Activated CD4-positive, alpha-beta T cell treated with anti-CD3 and anti-CD28 coated beads for 36 hours (primary cell): Measurements from ENCODE around the gene SLIRP. TPM values are rescaled to one million over a fixed set of nuclear protein-coding genes. Genes with fewer than 3 reads are reported as not detected.
"Not testable (repeated sequence)": the region's sequence is repeated elsewhere in the genome, so short reads cannot be mapped to it uniquely, and the experiment has no call there.

Experiments
- ATAC-seq: fragments of 200-7000 bp; cut with Tn5 transposase; one replicate; pipeline ENCODE4 v1.10.0; 2021; ENCODE audit warnings: mild to moderate bottlenecking, moderate library complexity
- CTCF ChIA-PET: fragments of 350-600 bp; sonication (Branson Sonifier 250); formaldehyde crosslinking; loops from one replicate; lab custom pipeline; 2021; ENCODE audit warnings: antibody characterized with exemption; lab: Charles Lee
- POLR2A ChIA-PET: fragments of 350-600 bp; sonication (Branson Sonifier 250); formaldehyde crosslinking; loops from one replicate; lab custom pipeline; 2021; ENCODE audit warnings: antibody characterized with exemption, inconsistent platforms; lab: Charles Lee
- DNase-seq: peaks from one replicate; pipeline ENCODE4 v3.0.0-alpha.2; 2020
- H3K27ac Mint-ChIP-seq: one replicate; pipeline ENCODE4 v1.8.0; 2021; ENCODE audit warnings: mixed read lengths
- H3K27me3 Mint-ChIP-seq: one replicate; pipeline ENCODE4 v1.8.0; 2021; ENCODE audit warnings: mixed read lengths
- H3K36me3 Mint-ChIP-seq: one replicate; pipeline ENCODE4 v1.8.0; 2021; ENCODE audit warnings: low read depth, mixed read lengths
- H3K4me1 Mint-ChIP-seq: one replicate; pipeline ENCODE4 v1.8.0; 2021; ENCODE audit warnings: mixed read lengths
- H3K4me3 Mint-ChIP-seq: one replicate; pipeline ENCODE4 v1.8.0; 2021; ENCODE audit warnings: mild to moderate bottlenecking, moderate library complexity, mixed read lengths
- H3K9me3 Mint-ChIP-seq: one replicate; pipeline ENCODE4 v1.8.0; 2021; ENCODE audit warnings: low read depth, mixed read lengths
- intact Hi-C, 2 experiments: fragments of 100-400 bp; cut with DNase I in 1 of 2; cut with micrococcal nuclease in 1 of 2; formaldehyde crosslinking; loops; one replicate each; pipeline versions ENCODE4 v1.14.2 to v1.15.1; 2022 to 2024; cut with DNase I, micrococcal nuclease
- total RNA-seq, 2 experiments: library from RNA; stranded (reverse); gene quantifications; one replicate each; pipeline ENCODE4 v1.2.3, GENCODE V29; 2021

The SLIRP gene
- total RNA-seq, 2 experiments from 2014 or later: 143 to 156 TPM

- DNase-seq (no peak), ATAC-seq (peak; percentile 45)
- Mint-ChIP-seq H3K9me3 (no peaks in the 10 kb centered on the region), H3K27ac (peak overlapping the region; percentile 68), H3K4me3 (no peak overlapping the region), H3K36me3 (peaks cover 45% of the 10 kb centered on the region), H3K27me3 (no peaks in the 10 kb centered on the region), H3K4me1 (peaks cover 50% of the 10 kb centered on the region)
- CTCF ChIA-PET: interaction anchor here (1.0 to 2.1 kb wide), 3 partner anchors 11 to 437 kb away, joined by 3 to 7 read pairs (median 5); partner anchors contain the start of gene SNW1
- POLR2A ChIA-PET: no interaction called here
- intact Hi-C loops: no loop called here
Measured at GRCh38 chr14:77741438-77741837, 33.5 kb downstream of the SLIRP start.

- Mint-ChIP-seq H3K4me3 (no peak overlapping the region), H3K4me1 (peaks cover 28% of the 10 kb centered on the region)
Measured at GRCh38 chr14:77746064-77746702, 38.3 kb downstream of the SLIRP start.

GRCh38 chr14:77747425-77747824 lies 39.5 kb downstream of the SLIRP start:
- H3K27me3 Mint-ChIP-seq, H3K9me3 Mint-ChIP-seq, POLR2A ChIA-PET, intact Hi-C loops, H3K4me3 Mint-ChIP-seq, CTCF ChIA-PET, H3K27ac Mint-ChIP-seq, DNase-seq, ATAC-seq: not testable (repeated sequence)
- Mint-ChIP-seq H3K36me3 (peaks cover 48% of the 10 kb centered on the region), H3K4me1 (peaks cover 18% of the 10 kb centered on the region)

More at GRCh38 chr14:77746064-77746702, 38.3 kb downstream of the SLIRP start:
- ChIA-PET CTCF (no interaction called here), POLR2A (no interaction called here)
- DNase-seq (no peak), ATAC-seq (no peak)
- no peak overlapping the region for H3K27ac Mint-ChIP-seq
- intact Hi-C loops: no loop called here
- no peaks in the 10 kb centered on the region for H3K27me3 Mint-ChIP-seq
- no peaks in the 10 kb centered on the region for H3K9me3 Mint-ChIP-seq
- H3K36me3 Mint-ChIP-seq: peaks cover 50% of the 10 kb centered on the region

- DNase-seq (no peak), ATAC-seq (no peak)
- intact Hi-C loops: no loop called here
- H3K27ac Mint-ChIP-seq: no peak overlapping the region
- peaks cover 49% of the 10 kb centered on the region for H3K36me3 Mint-ChIP-seq
- H3K4me3 Mint-ChIP-seq: no peak overlapping the region
- ChIA-PET POLR2A (no interaction called here), CTCF (interaction anchor here (0.8 to 2.2 kb wide), 3 partner anchors 11 to 29 kb away, joined by 3 to 7 read pairs (median 3); no protein-coding TSS in a partner anchor)
- H3K4me1 Mint-ChIP-seq: peaks cover 21% of the 10 kb centered on the region
- no peaks in the 10 kb centered on the region for H3K27me3 Mint-ChIP-seq
- H3K9me3 Mint-ChIP-seq: no peaks in the 10 kb centered on the region
Measured at GRCh38 chr14:77752266-77752665, 44.4 kb downstream of the SLIRP start.

- DNase-seq (no peak), ATAC-seq (no peak)
- ChIA-PET CTCF (interaction anchor here (0.7 to 2.2 kb wide), 4 partner anchors 11 to 209 kb away, joined by 3 to 7 read pairs (median 3); no protein-coding TSS in a partner anchor), POLR2A (no interaction called here)
- Mint-ChIP-seq H3K36me3 (peaks cover 50% of the 10 kb centered on the region), H3K27me3 (no peaks in the 10 kb centered on the region), H3K9me3 (no peaks in the 10 kb centered on the region), H3K27ac (peak overlapping the region; percentile 23), H3K4me1 (peaks cover 28% of the 10 kb centered on the region), H3K4me3 (no peak overlapping the region)
- intact Hi-C loops: no loop called here
Measured at GRCh38 chr14:77752799-77753516, 45.1 kb downstream of the SLIRP start.

GRCh38 chr14:77760381-77761204 lies 52.7 kb downstream of the SLIRP start, which contains the start of gene SNW1:
SNW1 (minus strand) TSS chr14:77761156; CDS start chr14:77761127, 29 bp downstream.
- Mint-ChIP-seq H3K4me3 (peak within 1 kb of the TSS; percentile 96), H3K36me3 (peaks cover 21% of the 10 kb centered on the region), H3K4me1 (peaks cover 33% of the 10 kb centered on the region), H3K27me3 (no peaks in the 10 kb centered on the region), H3K9me3 (no peaks in the 10 kb centered on the region), H3K27ac (peak within 1 kb of the TSS; percentile 98)
- ChIA-PET CTCF (interaction anchor here (0.7 to 1.7 kb wide), 6 partner anchors 10 to 440 kb away, joined by 3 to 5 read pairs (median 3); partner anchors contain the start of genes GSTZ1 and POMT2), POLR2A (interaction anchor here (0.6 to 1.0 kb wide), 4 partner anchors 39 to 439 kb away, joined by 3 to 5 read pairs (median 3); partner anchors contain the start of genes ADCK1 and GSTZ1)
- ATAC-seq (peak; percentile 96), DNase-seq (peak; percentile 95)
- intact Hi-C loops: loop anchor here (1.0 to 2.0 kb wide), 9 partner anchors 40 to 662 kb away; partner anchors contain the start of genes ADCK1 (in 2 of the 2), ALKBH1 (in 2 of the 2), POMT2 (in 2 of the 2) and SLIRP (in 2 of the 2)

GRCh38 chr14:77761205-77761931 lies 53.5 kb downstream of the SLIRP start:
- ChIA-PET POLR2A (interaction anchor here (0.6 to 1.0 kb wide), 3 partner anchors 32 to 440 kb away, joined by 3 to 4 read pairs (median 4); partner anchors contain the start of genes ADCK1 and GSTZ1), CTCF (interaction anchor here (0.6 to 1.7 kb wide), 8 partner anchors 11 to 441 kb away, joined by 3 to 5 read pairs (median 3); partner anchors contain the start of genes GSTZ1 and POMT2)
- ATAC-seq: peak; percentile 17
- no peaks in the 10 kb centered on the region for H3K9me3 Mint-ChIP-seq
- H3K27ac Mint-ChIP-seq: peak overlapping the region; percentile 98
- no peaks in the 10 kb centered on the region for H3K27me3 Mint-ChIP-seq
- peak; percentile 19 for DNase-seq
- peaks cover 29% of the 10 kb centered on the region for H3K4me1 Mint-ChIP-seq
- peak overlapping the region; percentile 96 for H3K4me3 Mint-ChIP-seq
- intact Hi-C loops: loop anchor here (1.0 to 2.0 kb wide), 9 partner anchors 39 to 663 kb away; partner anchors contain the start of genes ADCK1 (in 2 of the 2), ALKBH1 (in 2 of the 2), POMT2 (in 2 of the 2) and SLIRP (in 2 of the 2)
- H3K36me3 Mint-ChIP-seq: peaks cover 17% of the 10 kb centered on the region

GRCh38 chr14:77763316-77763715 lies 55.4 kb downstream of the SLIRP start:
- intact Hi-C loops: no loop called here
- H3K27ac Mint-ChIP-seq: no peak overlapping the region
- POLR2A ChIA-PET: no interaction called here

GRCh38 chr14:77763978-77764377 lies 56.1 kb downstream of the SLIRP start:
- H3K4me1 Mint-ChIP-seq: peaks cover 16% of the 10 kb centered on the region
- H3K27me3 Mint-ChIP-seq: no peaks in the 10 kb centered on the region
- ChIA-PET POLR2A (no interaction called here), CTCF (interaction anchor here (0.8 kb wide), 3 partner anchors 11 to 463 kb away, joined by 3 to 4 read pairs (median 4); no protein-coding TSS in a partner anchor)
- no peaks in the 10 kb centered on the region for H3K9me3 Mint-ChIP-seq
- no peak for ATAC-seq
- peaks cover 5% of the 10 kb centered on the region for H3K36me3 Mint-ChIP-seq
- H3K4me3 Mint-ChIP-seq: no peak overlapping the region
- H3K27ac Mint-ChIP-seq: no peak overlapping the region
- DNase-seq: no peak
- intact Hi-C loops: no loop called here

More at GRCh38 chr14:77763316-77763715, 55.4 kb downstream of the SLIRP start:
- ATAC-seq: no peak
- CTCF ChIA-PET: interaction anchor here (0.8 kb wide), 2 partner anchors 12 to 37 kb away, joined by 3 to 4 read pairs; no protein-coding TSS in a partner anchor
- H3K4me3 Mint-ChIP-seq: no peak overlapping the region
- H3K36me3 Mint-ChIP-seq: peaks cover 10% of the 10 kb centered on the region
- H3K9me3 Mint-ChIP-seq: no peaks in the 10 kb centered on the region
- H3K4me1 Mint-ChIP-seq: peaks cover 21% of the 10 kb centered on the region
- no peak for DNase-seq
- H3K27me3 Mint-ChIP-seq: no peaks in the 10 kb centered on the region
